HG03354 (cell line): Measurements from ENCODE around the gene FABP6.
A peak's percentile ranks its signal among the peaks of the same experiment; 100 is the strongest.
"Not testable (repeated sequence)": the region's sequence is repeated elsewhere in the genome, so short reads cannot be mapped to it uniquely, and the experiment has no call there.

ENCODE experiments used
- ATAC-seq: cut with Tn5 transposase; IDR thresholded peaks from one replicate; pipeline ENCODE4 v1.9.1; 2021; ENCODE audit warnings: mild to moderate bottlenecking; ENCODE audit not compliant: unreplicated experiment, poor library complexity, severe bottlenecking

FABP6 gene

GRCh38 chr5:160229190-160229742, at the start of gene FABP6:
Gene FABP6, plus strand, starts transcription at chr5:160229506. Its CDS starts 52 bp downstream, at chr5:160229558.
- no peak for ATAC-seq

DNA sequence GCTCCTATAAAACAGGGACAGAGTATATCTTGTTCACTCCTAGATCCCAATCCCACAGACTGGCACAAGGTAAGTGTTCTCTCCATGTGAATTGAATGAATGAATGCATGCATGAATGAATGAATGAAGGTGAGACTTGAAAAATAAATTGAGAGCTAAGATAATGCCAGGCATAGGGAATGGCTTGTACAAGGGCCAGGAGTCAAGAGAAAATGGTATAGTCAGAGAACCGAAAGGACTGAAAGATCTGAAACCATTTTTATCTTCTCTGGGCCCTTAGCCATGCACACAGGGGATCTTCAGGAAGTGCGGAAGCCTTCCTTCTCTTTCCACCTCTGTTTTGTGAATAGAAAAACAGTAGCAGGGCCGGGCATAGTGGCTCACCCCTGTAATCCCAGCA, 48.4 kb upstream of the FABP6 start:
- no peak for ATAC-seq

GRCh38 chr5:160181965-160182622, 47.2 kb upstream of the FABP6 start:
- ATAC-seq = no peak

DNA sequence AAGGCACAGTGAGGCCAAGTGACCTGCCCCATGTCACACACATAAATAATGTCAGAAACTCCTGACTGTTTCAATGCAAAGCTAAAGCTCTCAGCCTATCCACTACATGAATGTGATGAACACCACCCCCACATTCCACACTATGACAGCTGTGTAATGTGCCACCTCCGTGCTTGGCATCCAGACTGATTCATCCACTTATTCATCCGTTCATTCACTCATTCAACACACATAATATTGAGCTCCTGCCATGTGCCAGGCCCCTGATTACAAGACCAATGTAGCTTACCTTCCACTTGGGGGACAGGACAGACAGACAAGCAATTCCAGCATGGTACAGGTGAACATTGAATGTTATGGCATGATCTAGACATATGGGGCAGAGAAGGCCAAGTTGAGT, 46.2 kb upstream of the FABP6 start:
- no peak for ATAC-seq

GRCh38 chr5:160185626-160186360, 43.5 kb upstream of the FABP6 start:
- no peak for ATAC-seq

DNA sequence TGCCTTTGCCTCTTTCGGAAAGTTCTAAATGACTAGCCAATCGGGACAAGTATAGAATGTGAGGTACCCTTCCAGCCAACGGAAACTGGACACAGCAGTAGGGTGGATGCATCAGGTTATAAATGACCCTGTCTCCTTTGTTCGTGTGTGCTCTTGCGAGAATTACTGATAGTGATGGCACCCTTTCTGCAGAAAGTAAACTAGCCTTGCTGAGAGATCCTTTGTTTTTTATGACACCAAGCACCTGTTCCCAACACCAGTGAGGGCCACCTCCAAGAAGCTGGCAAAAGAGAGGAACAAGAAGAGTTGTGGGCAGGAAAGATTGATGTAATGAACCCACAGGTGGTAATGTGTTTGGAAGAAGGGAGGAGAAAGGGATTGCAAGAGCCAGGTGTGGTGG, 42.8 kb upstream of the FABP6 start:
- no peak for ATAC-seq

- ATAC-seq = no peak
Measured at GRCh38 chr5:160187091-160187490, 42.2 kb upstream of the FABP6 start.

DNA sequence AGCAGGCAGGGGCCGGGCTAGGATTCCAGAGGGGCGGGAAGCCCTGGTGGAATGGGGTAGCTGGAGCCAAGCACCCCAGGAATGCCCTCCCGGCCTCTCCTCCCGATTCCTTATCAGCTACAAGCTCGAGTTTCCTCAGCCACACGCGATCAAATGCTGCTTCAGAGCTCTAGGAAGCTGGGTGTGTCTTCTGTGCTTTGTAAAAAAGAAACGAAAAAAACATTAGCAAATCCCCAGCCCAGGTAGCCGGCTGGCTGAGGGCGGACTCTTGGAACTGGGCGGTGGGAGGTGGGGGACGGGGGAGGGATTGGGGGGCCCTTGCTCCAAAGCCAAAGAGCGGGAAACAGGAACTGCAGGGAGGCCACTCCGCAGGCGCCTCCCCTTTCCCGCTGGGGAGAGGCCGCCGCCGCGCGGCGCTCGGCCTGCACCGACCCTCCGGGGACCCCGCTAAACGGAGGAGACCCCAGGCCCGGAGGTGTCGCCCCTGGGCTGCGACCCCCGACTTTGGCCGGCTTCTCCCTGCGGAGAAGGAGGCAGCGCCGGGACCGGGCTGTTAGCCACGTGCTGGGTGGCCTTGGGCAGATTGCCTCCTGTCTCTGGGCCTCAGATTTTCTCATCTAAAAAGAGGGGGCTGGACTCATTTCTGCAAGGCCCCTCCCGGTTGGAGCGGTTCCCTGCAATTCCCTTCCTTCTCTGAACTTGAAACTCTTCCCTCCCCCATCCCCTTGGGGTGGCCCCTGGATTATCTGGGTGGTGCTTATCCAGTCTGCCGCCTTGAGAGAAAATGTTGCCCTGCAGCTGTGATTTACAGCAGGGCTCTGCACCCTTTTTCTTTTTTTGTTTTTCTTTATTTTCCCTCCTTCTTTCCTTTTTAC, 40.9 kb upstream of the FABP6 start:
- no peak for ATAC-seq

- no peak for ATAC-seq
Measured at GRCh38 chr5:160192424-160192823, 36.9 kb upstream of the FABP6 start.

DNA sequence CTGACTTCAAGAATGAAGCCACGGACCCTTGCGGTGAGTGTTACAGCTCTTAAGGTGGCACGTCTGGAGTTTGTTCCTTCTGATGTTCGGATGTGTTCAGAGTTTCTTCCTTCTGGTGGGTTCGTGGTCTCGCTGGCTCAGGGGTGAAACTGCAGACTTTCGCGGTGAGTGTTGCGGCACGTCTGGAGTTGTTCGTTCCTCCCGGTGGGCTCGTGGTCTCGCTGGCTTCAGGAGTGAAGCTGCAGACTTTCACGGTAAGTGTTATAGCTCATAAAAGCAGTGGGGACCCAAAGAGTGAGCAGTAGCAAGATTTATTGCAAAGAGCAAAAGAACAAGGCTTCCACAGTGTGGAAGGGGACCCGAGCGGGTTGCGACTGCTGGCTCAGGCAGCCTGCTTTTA, 36.2 kb upstream of the FABP6 start:
- ATAC-seq = not testable (repeated sequence)

- not testable (repeated sequence) for ATAC-seq
Measured at GRCh38 chr5:160193790-160194189, 35.5 kb upstream of the FABP6 start.

GRCh38 chr5:160197341-160198144, 31.8 kb upstream of the FABP6 start:
- no peak for ATAC-seq

DNA sequence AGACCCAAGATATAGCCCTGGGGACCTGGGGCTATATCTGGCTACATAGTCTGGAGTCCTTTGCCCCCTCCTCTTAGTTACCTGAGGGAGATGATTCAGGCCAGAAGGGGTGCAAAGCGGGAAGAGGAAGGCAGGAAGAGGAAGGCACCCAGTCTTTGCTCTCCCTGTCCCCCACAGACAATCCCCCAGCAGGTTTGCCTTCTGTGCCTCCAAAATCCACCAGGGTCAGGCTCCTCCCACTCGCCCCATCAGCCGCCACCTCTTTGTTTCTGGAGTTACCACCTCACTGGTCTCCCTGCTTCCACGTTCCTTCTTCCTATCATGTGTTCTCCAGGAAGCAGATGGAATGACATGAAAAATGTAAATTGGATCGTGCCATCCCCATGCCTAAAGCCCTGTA, 31.2 kb upstream of the FABP6 start:
- ATAC-seq = no peak

DNA sequence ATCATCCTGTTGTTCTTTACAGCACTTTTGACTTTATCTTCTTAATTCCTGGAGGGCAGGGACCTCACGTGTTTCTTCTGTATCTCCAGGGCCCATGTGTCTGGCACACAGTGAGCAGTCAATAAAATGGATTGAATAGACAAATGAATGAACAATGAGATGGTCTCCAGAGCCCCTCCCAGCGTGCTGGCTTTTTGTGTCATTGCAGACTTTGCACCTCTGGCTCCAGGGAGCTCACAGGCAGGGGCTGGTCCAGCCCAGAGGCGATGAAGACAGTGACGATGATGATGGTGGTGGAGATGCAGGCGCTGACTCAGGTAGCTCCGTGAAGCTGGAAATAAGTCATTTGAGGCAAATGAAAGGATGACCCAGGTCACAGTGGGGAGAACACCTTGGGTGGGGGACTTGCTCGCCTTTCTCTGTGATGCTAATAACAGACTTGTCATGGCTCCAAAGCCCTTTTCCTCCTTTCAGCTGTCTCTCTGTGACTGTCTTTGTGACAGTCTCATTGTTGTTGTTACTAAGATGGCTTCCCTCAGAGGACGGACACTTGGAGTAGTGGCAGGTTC, 30.4 kb upstream of the FABP6 start:
- peak; percentile 20 for ATAC-seq

DNA sequence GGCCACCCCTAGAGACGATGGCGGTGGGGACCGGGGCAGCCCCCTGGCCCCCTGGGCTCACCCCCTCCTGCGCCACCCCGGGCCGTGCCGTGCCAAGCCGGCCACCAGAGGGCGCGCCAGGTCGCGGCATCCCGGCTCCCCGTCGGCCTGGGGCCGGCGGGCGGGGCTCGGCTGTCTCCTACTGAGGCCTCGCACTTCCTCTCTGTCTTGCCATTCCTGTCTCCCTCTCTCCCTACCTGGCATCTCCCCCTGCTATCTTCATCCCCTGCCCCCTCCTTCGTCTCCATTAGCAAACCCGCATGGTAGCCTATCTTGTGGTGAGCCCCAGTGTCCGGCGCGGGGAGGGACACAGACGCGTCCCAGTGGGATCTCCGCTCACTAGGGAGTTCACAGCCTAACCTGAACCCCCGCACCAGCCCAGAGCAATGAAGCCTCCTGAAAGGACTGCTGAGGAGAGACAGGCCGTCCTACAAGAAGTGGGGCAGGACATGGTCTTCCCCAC, 29.8 kb upstream of the FABP6 start:
- ATAC-seq = peak; percentile 98

DNA sequence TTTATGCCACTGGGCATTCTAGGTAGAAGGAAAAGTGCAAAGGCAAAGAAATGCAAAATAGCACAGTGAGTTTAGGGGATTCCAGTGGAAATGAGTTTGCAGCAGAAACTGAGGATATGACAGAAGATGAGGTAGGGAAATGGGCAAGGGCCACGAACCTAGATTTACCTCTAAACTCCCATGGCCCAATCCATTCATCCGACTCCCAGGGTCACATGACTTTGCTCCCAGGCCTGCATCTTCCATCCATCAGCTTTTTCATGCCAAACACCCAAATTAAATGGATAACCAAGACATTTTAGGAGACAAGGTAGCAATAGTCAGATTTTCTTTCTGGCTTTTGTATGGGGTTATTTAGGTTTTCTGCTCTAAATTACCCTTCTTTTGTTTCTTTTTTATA, 22.2 kb upstream of the FABP6 start:
- no peak for ATAC-seq

DNA sequence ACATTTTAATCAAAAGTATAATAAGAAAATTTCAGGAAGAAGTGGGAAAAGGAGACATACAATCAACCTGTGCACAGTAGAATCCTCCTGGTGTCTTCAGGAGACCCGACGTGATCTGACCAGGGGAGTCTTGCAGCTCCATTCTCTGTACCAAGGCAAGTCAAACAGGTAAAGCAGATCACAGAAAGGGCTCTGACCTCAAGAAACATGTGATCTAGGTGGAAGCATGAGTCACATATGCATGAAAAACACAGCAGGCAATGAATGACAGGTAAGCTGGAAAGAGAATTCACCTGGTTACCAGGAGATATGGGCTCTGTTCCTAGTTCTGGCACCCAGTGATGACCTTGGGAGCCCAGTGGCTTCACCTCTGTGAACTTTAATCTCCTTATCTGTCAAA, 19.4 kb upstream of the FABP6 start:
- ATAC-seq = no peak

DNA sequence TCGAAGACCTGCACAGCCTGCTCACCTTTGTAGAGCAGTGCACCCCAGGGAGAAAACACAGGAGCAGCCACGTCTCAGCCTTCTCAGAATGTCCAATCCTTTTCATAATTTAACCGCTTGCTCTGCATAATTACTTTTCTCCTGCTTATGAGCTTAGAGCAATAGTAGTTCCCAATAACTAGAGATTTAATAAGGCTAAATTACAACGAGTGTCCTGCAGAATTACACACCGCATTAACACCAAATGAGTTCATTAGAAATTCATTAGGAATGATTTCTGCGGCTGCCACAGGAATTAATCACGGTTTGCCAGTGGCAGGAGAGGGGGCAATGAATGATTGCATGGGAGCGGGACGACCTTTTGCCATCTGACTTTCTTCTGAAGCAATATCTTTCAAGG, 18.7 kb upstream of the FABP6 start:
- ATAC-seq = no peak

DNA sequence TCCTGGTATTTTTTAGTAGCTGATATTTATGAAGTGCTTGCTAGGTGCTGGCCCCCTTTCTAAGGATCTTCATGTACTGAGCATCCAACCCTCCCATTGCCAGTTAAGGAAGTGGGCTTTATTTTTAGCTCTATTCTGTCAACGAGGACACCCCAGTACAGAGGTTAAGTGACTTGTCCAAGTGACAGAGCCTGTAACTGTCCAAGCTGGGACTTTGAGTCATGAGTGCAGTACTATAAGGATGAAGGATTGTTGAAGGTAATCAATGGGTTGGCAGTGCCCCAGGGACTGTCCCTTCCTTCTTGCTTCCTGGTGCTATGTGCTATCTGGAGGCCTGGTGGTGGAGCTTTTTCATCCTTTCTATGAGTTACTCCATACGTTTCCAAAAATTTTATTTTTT, 18.0 kb upstream of the FABP6 start:
- ATAC-seq = no peak
